ENCODE measurements around the gene DIAPH2.
"Not testable (repeated sequence)": the region's sequence is repeated elsewhere in the genome, so short reads cannot be mapped to it uniquely, and the experiment has no call there.

DIAPH2 gene

DNA sequence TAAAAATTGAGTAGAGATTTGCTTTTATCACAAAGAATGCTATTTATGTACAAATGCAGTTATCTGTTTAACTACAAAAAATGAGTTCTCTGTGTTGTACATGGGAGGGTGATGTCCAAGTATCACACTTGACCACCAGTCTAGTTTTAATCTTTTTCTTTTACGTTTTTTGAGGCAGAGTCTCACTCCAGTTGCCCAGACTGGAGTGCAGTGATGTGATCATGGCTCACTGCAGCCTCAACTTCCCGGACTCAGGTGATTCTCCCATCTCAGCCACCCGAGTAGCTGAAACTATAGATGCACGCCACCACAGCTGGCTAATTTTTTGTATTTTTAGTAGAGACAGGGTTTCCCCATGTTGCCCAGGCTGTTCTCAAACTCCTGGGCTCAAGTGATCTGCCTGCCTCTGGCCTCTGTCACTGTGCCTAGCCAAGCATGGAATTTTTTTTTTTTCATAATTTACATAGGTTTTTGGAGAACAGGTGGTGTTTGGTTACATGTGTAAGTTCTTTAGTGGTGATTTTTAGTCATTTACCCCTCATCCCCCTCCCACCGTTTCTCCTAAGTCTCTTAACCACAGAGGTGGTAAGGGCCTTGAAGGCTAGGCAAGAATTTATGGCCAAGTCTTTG, 151.1 kb downstream of the DIAPH2 start:
- no peak for DNase-seq (ENCODE audit: low read depth)
- TF ChIP-seq, protein P1, sequence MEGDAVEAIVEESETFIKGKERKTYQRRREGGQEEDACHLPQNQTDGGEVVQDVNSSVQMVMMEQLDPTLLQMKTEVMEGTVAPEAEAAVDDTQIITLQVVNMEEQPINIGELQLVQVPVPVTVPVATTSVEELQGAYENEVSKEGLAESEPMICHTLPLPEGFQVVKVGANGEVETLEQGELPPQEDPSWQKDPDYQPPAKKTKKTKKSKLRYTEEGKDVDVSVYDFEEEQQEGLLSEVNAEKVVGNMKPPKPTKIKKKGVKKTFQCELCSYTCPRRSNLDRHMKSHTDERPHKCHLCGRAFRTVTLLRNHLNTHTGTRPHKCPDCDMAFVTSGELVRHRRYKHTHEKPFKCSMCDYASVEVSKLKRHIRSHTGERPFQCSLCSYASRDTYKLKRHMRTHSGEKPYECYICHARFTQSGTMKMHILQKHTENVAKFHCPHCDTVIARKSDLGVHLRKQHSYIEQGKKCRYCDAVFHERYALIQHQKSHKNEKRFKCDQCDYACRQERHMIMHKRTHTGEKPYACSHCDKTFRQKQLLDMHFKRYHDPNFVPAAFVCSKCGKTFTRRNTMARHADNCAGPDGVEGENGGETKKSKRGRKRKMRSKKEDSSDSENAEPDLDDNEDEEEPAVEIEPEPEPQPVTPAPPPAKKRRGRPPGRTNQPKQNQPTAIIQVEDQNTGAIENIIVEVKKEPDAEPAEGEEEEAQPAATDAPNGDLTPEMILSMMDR (conservative IDR thresholded peaks at IDR 0.05; ENCODE audit: low read depth, low read length): no peak
- no peak overlapping the region for H3K4me3 ChIP-seq (ENCODE audit: low read length)

DNA sequence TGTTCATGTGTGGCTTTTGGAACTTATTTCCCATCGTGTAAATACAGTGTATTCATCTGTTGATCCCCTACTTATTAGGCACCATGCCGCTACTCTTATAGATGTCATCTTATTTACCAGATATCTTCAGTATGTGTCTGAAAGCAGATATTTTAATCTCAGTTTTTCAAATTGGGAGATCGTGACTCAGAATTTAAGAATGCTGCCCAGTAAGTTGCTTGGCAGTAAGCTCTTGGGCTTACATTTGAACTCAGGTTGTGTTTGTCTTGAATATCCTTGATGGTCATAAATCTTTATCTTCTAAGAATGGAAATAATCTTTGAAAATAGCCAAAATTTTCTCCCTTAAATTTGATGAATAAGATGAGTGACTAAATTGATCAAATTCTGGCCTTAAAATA, 153.2 kb downstream of the DIAPH2 start:
- TF ChIP-seq, protein P1 (conservative IDR thresholded peaks at IDR 0.05; ENCODE audit: low read depth, low read length): no peak
- DNase-seq (ENCODE audit: low read depth): peak; percentile 11
- no peak overlapping the region for H3K4me3 ChIP-seq (ENCODE audit: low read length)

DNA sequence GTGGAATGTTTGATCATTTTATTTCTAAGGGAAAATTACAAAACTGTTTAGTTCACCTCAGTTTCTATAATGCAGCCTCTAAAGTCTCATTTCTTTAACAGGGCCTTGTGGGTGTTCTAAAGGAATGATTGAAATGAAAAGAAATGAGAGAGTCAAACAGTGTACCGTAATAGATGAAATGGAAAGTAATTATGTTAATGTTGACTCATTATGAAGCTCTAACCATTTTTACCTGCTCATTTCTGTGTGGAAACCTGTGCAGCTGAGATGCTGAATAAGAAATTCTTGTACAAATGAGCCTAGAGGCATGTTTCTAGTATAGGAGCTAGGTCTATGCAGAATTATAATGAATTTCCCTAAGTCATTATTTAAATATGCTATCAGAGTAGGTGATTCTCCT, 153.9 kb downstream of the DIAPH2 start:
- no peak overlapping the region for H3K4me3 ChIP-seq (ENCODE audit: low read length)
- no peak for DNase-seq (ENCODE audit: low read depth)
- TF ChIP-seq, protein P1 (conservative IDR thresholded peaks at IDR 0.05; ENCODE audit: low read depth, low read length): no peak

DNA sequence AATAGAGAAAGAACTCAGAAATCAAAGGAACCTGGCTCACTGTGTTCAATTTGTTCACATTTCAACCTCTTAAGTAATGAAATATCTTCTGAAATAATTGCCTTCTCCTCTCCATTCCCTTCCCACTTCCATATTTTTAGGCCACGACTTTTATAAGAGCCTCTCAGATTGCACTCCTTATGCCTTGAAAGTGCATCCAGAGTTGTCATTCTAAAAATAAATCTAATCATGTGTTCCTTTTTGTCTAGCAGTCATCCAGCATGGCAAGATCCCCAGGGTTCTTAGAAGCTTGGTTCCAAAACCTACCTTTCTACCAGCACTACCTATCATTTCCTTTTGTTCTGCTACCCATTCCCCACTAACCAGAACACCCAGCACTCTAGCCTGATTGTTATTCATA, 156.7 kb downstream of the DIAPH2 start:
- H3K4me3 ChIP-seq (ENCODE audit: low read length): no peak overlapping the region
- no peak for DNase-seq (ENCODE audit: low read depth)
- TF ChIP-seq, protein P1 (conservative IDR thresholded peaks at IDR 0.05; ENCODE audit: low read depth, low read length): no peak

DNA sequence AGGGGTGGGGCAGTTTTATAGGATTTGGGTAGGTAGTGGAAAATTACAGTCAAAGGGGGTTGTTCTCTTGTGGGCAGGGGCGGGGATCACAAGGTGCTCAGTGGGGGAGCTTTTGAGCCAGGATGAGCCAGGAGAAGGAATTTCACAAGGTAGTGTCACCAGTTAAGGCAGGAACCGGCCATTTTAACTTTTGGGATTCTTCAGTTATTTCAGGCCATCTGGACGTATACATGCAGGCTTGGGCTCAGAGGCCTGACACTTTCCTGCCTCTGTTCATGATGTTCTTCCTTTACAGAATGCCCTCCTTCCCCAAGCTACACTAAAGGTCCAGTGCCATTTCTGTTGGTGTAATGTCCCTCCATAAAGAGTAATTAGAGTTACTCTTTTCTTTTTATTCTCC, 157.2 kb downstream of the DIAPH2 start:
- not testable (repeated sequence) for DNase-seq (ENCODE audit: low read depth); H3K4me3 ChIP-seq (ENCODE audit: low read length)

DNA sequence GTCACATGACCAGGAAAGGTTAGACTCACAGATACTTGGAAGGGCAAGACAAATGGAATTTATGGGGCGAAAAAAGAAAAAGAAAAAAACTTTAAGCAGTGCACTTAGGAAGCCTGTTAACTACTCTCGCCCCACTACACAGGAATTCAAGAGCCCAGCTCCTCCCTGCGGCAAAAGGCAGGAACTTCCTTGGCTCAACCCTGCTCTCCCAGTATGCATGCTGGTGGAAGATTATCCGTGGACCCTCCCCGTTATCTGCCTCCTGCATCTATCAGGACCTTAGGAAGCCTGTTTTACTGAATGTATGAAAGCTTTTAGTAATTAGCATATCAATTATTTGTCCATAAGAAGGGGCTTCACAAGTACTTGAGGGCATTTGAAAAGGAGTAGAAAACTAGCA, 158.9 kb downstream of the DIAPH2 start:
- H3K4me3 ChIP-seq (ENCODE audit: low read length): no peak overlapping the region
- TF ChIP-seq, protein P1 (conservative IDR thresholded peaks at IDR 0.05; ENCODE audit: low read depth, low read length): peak; percentile 43
- no peak for DNase-seq (ENCODE audit: low read depth)

DNA sequence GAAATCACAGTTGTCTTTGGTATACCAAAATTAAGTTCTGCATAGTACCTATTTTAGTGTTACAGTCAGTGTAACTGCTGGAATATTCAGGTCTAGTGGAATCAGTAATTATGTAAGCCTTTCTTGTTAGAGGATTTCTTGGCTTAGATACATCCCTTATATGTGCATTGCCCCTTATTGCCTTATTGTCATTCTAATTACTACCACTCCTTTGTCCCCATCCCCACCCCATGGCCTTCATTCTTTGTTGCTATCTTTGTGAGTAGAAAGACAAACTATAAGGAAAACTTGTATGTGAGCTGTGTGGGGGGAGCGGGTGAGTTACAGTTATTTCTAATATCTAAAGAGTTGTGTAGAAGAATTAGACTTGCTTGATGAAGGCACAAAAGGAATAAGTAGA, 162.2 kb downstream of the DIAPH2 start:
- DNase-seq (ENCODE audit: low read depth): no peak
- TF ChIP-seq, protein P1 (conservative IDR thresholded peaks at IDR 0.05; ENCODE audit: low read depth, low read length): no peak

DNA sequence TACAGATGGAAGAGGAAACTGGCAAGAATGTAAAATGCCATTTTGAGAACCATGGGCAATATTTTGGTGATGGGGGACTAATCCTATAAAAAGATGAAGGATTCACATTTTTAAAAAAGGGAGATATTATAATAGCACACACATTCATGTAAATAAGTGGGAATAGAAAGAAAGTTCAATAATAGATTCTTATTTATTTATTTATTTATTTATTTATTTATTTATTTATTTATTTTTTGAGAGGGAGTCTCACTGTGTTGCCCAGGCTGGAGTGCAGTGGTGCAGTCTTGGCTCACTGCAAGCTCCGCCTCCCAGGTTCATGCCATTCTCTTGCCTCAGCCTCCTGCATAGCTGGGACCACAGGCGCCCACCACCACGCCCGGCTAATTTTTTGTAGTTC, 174.8 kb downstream of the DIAPH2 start:
- not testable (repeated sequence) for DNase-seq (ENCODE audit: low read depth); H3K4me3 ChIP-seq (ENCODE audit: low read length)

More for the DNA sequence above, 162.2 kb downstream of the DIAPH2 start:
- H3K4me3 ChIP-seq (ENCODE audit: low read length): no peak overlapping the region

All from retinal pigment epithelial cell (primary cell).